Transverse colon (tissue), 4 donors: ENCODE results near the gene CD8A. TPM values are rescaled to one million over a fixed set of nuclear protein-coding genes. Genes with fewer than 3 reads are reported as not detected.

Experiments used
- DNase-seq: peaks from one replicate; pipeline ENCODE4 v3.0.0-alpha.2; 2019
- H3K27ac ChIP-seq, 4 donors: fragments of 200-600 bp; sonication (generic); 2 replicates each; pipeline ENCODE4 v1.5.1; 2016 to 2018; ENCODE audit warnings: inconsistent platforms in 4 of 4
- H3K27me3 ChIP-seq: fragments of 200-600 bp; sonication (generic); 2 replicates; pipeline ENCODE4 v1.5.1; 2017; ENCODE audit warnings: inconsistent platforms
- H3K36me3 ChIP-seq, 4 donors: fragments of 200-600 bp; sonication (generic); 2 replicates each; pipeline ENCODE4 v1.5.1; 2017 to 2019; ENCODE audit warnings: inconsistent platforms in 4 of 4
- H3K4me1 ChIP-seq, 4 donors: fragments of 200-600 bp; sonication (generic); 2 replicates each; pipeline ENCODE4 v1.5.1; 2017 to 2020; ENCODE audit warnings: inconsistent platforms in 4 of 4
- H3K4me3 ChIP-seq, 4 donors: fragments of 200-600 bp; sonication (generic); 1 replicate in 1 of 4; 2 replicates in 3 of 4; pipeline versions ENCODE4 v1.5.1 to v1.6.1; 2017 to 2019; ENCODE audit warnings: inconsistent platforms in 4 of 4
- H3K9me3 ChIP-seq, 2 donors: fragments of 200-600 bp; sonication (generic); 2 replicates each; pipeline ENCODE4 v1.5.1; 2017 to 2019; ENCODE audit warnings: inconsistent platforms in 2 of 2
- CTCF ChIP-seq, 5 experiments: fragments of 200-600 bp in 3 of 5; fragments of 450-650 bp in 2 of 5; sonication (generic) in 3 of 5; IDR thresholded peaks; 1 replicate in 2 of 5; 2 replicates in 3 of 5; pipeline ENCODE4 v1.5.1; 2016 to 2017; ENCODE audit warnings: antibody characterized with exemption in 5 of 5, inconsistent platforms in 3 of 5, mild to moderate bottlenecking in 2 of 5, moderate library complexity in 1 of 5
- EP300 ChIP-seq: sonication (generic); formaldehyde crosslinking; IDR thresholded peaks from one replicate; pipeline ENCODE4 v1.6.1; 2017; ENCODE audit warnings: antibody characterized with exemption, low read depth
- POLR2A ChIP-seq: fragments of 450-650 bp; IDR thresholded peaks from one replicate; pipeline ENCODE4 v1.6.1; 2016; ENCODE audit warnings: antibody characterized with exemption, mild to moderate bottlenecking, moderate library complexity
- POLR2AphosphoS5 ChIP-seq, 3 donors: sonication (generic); formaldehyde crosslinking; IDR thresholded peaks; one replicate each; pipeline ENCODE4 v1.6.1; 2016; ENCODE audit warnings: antibody characterized with exemption in 3 of 3
- WGBS, 2 donors: methylation state at CpG; one replicate each; pipeline ENCODE4 v1.1.5; 2018; ENCODE audit warnings: low coverage in 1 of 2; 5-methylcytosine and 5-hydroxymethylcytosine counted together
- in situ Hi-C, 4 donors: fragments of 200-750 bp; cut with MboI; loops; one replicate each; pipeline versions ENCODE4 v1.15.0 to v1.15.1; 2017; ENCODE audit warnings: low sequenced_read_pairs in 3 of 4, low pct_ligation_motif_present in 1 of 4, low pct_unique_long_range_greater_than_20kb in 1 of 4
- intact Hi-C: fragments of 100-400 bp; cut with DNase I; formaldehyde crosslinking; loops from one replicate; pipeline ENCODE4 v1.15.1; 2023; ENCODE audit warnings: low total_unique reads
- total RNA-seq, 4 donors: library from RNA; depleted of rRNA; stranded (reverse); fragments of >200 nt; gene quantifications; one replicate each; pipeline ENCODE4 v1.1.0, GENCODE V29; 2016

The CD8A gene
- total RNA-seq, 4 donors from 2014 or later = 0.60 to 33.3 (median 2.5) TPM

DNA sequence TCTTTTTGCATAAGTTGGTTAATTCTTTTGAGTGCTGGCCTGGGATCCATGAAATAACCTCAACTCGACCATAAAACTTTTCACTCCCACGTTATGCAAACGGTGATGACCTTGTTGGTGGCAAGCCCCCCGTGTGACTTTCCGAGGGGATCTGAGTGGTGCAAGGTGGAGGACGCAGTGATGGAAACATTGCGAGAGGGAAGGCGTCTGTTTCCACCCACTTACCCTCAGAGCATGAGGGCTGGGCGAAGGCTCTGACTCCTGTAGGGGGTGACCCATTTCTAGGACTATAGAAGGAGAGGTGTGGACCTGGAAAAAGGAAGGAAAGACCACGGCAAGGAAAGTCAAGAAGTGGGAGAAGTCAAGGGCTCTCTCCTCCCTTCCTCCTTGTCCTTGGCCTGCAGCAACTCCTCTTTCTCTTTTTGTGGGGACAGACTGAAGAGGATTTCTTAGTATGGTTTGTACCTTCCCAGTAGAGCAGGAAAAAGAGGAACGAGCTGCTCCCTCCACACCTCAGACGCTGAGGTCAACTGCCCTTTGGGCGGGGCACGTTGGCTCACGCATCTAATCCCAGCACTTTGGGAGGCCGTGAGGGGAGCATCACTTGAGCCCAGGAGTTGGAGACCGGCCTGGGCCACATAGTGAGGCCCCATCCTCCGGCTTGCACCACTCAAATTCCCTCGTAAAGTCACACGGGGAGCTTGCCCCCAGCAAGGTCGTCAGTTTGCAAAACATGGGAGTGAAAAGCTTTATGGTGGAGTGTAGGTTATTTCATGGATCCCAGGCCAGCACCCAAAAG, 15.5 kb upstream of the CD8A start:
- Histone ChIP-seq H3K27ac (no peak overlapping the region), H3K4me3 (no peak overlapping the region), H3K27me3 (peaks cover 44% of the 10 kb centered on the region), H3K36me3 (no peaks in the 10 kb centered on the region), H3K9me3 (no peaks in the 10 kb centered on the region), H3K4me1 (peaks cover 6 to 23% (median 21%) of the 10 kb centered on the region in 4 donors)
- in situ Hi-C loops = no loop called here
- no peak for DNase-seq
- intact Hi-C loops = no loop called here
- 38 to 68% methylated on average over 1 to 21 of the region's 21 CpGs for WGBS, 2 donors
- TF ChIP-seq POLR2A (no peak), POLR2AphosphoS5 (IDR thresholded peaks at IDR 0.05) (no peak), EP300 (no peak), CTCF (IDR thresholded peaks at IDR 0.05) (no peak)

DNA sequence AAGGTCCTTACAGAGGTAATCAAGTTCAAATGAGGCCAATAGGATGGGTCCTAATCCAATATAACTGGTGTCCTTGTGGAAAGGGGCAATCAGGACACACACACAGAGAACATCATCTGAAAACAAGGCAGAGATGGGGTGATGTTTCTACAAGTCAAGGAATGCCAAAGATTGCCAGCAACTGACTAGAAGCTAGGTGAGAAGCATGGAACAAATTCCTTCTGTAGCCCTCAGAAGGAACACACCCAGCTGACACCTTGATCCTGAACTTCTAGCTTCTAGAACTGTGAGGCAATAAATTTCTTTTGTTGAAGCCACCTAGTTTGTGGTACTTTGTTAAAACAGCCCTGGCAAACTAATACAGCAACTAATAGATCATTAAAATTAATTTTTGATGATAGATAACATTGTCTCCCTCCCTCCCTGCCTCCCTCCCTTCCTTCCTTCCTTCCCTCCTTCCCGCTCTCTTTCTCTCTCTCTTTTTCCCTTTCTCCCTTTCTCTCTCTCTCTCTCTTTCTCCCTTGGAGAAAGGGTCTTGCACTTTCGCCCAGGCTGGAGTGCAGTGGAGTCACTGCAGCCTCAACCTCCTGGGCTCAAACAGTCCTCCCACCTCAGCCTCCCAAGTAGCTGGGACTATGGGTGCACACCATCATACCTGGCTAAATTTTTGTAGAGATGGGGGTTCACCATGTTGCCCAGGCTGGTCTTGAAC, 10.3 kb upstream of the CD8A start:
- DNase-seq = no peak
- H3K27me3 ChIP-seq = peaks cover 1% of the 10 kb centered on the region
- H3K9me3 ChIP-seq = peaks cover 13 to 15% of the 10 kb centered on the region in 2 donors
- in situ Hi-C loops = no loop called here
- H3K27ac ChIP-seq = no peak overlapping the region
- H3K4me1 ChIP-seq = no peaks in the 10 kb centered on the region
- H3K4me3 ChIP-seq = no peak overlapping the region
- WGBS, 2 donors = 83% methylated on average over 2 of the region's 2 CpGs; no CpG with 5 or more reads in 1 of the 2 donors
- intact Hi-C loops = no loop called here
- no peaks in the 10 kb centered on the region for H3K36me3 ChIP-seq
- no peak for TF ChIP-seq POLR2AphosphoS5 (IDR thresholded peaks at IDR 0.05)
- no peak for TF ChIP-seq POLR2A
- TF ChIP-seq EP300 = no peak
- TF ChIP-seq CTCF (IDR thresholded peaks at IDR 0.05) = no peak

GRCh38 chr2:86794861-86795260, 4.1 kb upstream of the CD8A start:
- H3K9me3 ChIP-seq = peaks cover 13 to 16% of the 10 kb centered on the region in 2 donors
- DNase-seq = no peak
- intact Hi-C loops (no loop called here), in situ Hi-C loops (no loop called here)
- H3K27ac ChIP-seq = no peak overlapping the region
- peaks cover 61% of the 10 kb centered on the region for H3K27me3 ChIP-seq
- H3K4me1 ChIP-seq = peaks cover 9 to 15% (median 12%) of the 10 kb centered on the region in 4 donors
- WGBS, 2 donors = 85 to 100% methylated on average over 1 to 2 of the region's 2 CpGs
- H3K4me3 ChIP-seq = no peak overlapping the region
- H3K36me3 ChIP-seq = no peaks in the 10 kb centered on the region
- TF ChIP-seq POLR2AphosphoS5 (IDR thresholded peaks at IDR 0.05) (no peak), CTCF (IDR thresholded peaks at IDR 0.05) (no peak), POLR2A (no peak), EP300 (no peak)

GRCh38 chr2:86793752-86794151, 3.0 kb upstream of the CD8A start:
- 89% methylated on average over 4 of the region's 4 CpGs; no CpG with 5 or more reads in 1 of the 2 donors for WGBS, 2 donors
- no peaks in the 10 kb centered on the region for H3K36me3 ChIP-seq
- no peak for DNase-seq
- no peak overlapping the region for H3K27ac ChIP-seq
- H3K9me3 ChIP-seq = peaks cover 13 to 16% of the 10 kb centered on the region in 2 donors
- no peak for TF ChIP-seq CTCF (IDR thresholded peaks at IDR 0.05)
- no peak for TF ChIP-seq EP300
- TF ChIP-seq POLR2A = no peak
- no peak for TF ChIP-seq POLR2AphosphoS5 (IDR thresholded peaks at IDR 0.05)
- H3K4me3 ChIP-seq = no peak overlapping the region
- in situ Hi-C loops (no loop called here), intact Hi-C loops (no loop called here)
- H3K27me3 ChIP-seq = peaks cover 72% of the 10 kb centered on the region
- peaks cover 17 to 26% (median 23%) of the 10 kb centered on the region in 4 donors for H3K4me1 ChIP-seq
